ACC112 (cell line): ENCODE results near the gene PLA2G4A.

Experiments used
- H2AFZ ChIP-seq: fragments of 200-600 bp; sonication (generic); one replicate; pipeline ENCODE4 v1.6.0; 2017; ENCODE audit warnings: antibody characterized with exemption, low read length; ENCODE audit not compliant: unreplicated experiment
- H3K27ac ChIP-seq: fragments of 200-600 bp; sonication (generic); 2 replicates; pipeline ENCODE4 v1.5.1; 2014; ENCODE audit warnings: low read depth, mild to moderate bottlenecking, antibody characterized with exemption, low read length, moderate library complexity
- H3K27me3 ChIP-seq: fragments of 200-600 bp; sonication (generic); 2 replicates; pipeline ENCODE4 v1.6.1; 2014; ENCODE audit warnings: mild to moderate bottlenecking, antibody characterized with exemption, low read length, moderate library complexity, mixed read lengths; ENCODE audit not compliant: insufficient read depth
- H3K36me3 ChIP-seq: fragments of 200-600 bp; sonication (generic); 2 replicates; pipeline ENCODE4 v1.6.1; 2016; ENCODE audit warnings: mild to moderate bottlenecking, antibody characterized with exemption, low read length, moderate library complexity, mixed read lengths; ENCODE audit not compliant: insufficient read depth
- H3K4me1 ChIP-seq: fragments of 200-600 bp; sonication (generic); one replicate; pipeline ENCODE4 v1.6.1; 2016; ENCODE audit warnings: low read length, mixed read lengths; ENCODE audit not compliant: insufficient read depth, unreplicated experiment, control insufficient read depth
- H3K4me3 ChIP-seq: fragments of 200-600 bp; sonication (generic); 2 replicates; pipeline ENCODE4 v1.5.1; 2014; ENCODE audit warnings: mild to moderate bottlenecking, low read depth, low read length
- H3K79me2 ChIP-seq: fragments of 200-600 bp; sonication (generic); one replicate; pipeline ENCODE4 v1.6.0; 2016; ENCODE audit warnings: low read length; ENCODE audit not compliant: control insufficient read depth, unreplicated experiment, insufficient read depth

PLA2G4A gene

GRCh38 chr1:186799689-186800054 lies 29.1 kb upstream of the PLA2G4A start:
- Histone ChIP-seq H2AFZ (no peak overlapping the region), H3K4me1 (no peaks in the 10 kb centered on the region), H3K27me3 (no peaks in the 10 kb centered on the region), H3K4me3 (no peak overlapping the region), H3K79me2 (no peaks in the 10 kb centered on the region), H3K36me3 (no peaks in the 10 kb centered on the region), H3K27ac (no peak overlapping the region)

- H2AFZ ChIP-seq: no peak overlapping the region
- no peaks in the 10 kb centered on the region for H3K27me3 ChIP-seq
- peaks cover 7% of the 10 kb centered on the region for H3K4me1 ChIP-seq
- H3K79me2 ChIP-seq: no peaks in the 10 kb centered on the region
- no peaks in the 10 kb centered on the region for H3K36me3 ChIP-seq
- no peak overlapping the region for H3K4me3 ChIP-seq
- no peak overlapping the region for H3K27ac ChIP-seq
Observed at GRCh38 chr1:186802388-186802787, 26.4 kb upstream of the PLA2G4A start.

- H3K27me3 ChIP-seq: no peaks in the 10 kb centered on the region
- H3K27ac ChIP-seq: no peak overlapping the region
- H3K36me3 ChIP-seq: no peaks in the 10 kb centered on the region
- no peak overlapping the region for H2AFZ ChIP-seq
- H3K4me3 ChIP-seq: no peak overlapping the region
- peaks cover 7% of the 10 kb centered on the region for H3K4me1 ChIP-seq
- H3K79me2 ChIP-seq: no peaks in the 10 kb centered on the region
Observed at GRCh38 chr1:186804679-186805078, 24.1 kb upstream of the PLA2G4A start.

- Histone ChIP-seq H3K79me2 (no peaks in the 10 kb centered on the region), H2AFZ (no peak overlapping the region), H3K4me1 (peaks cover 7% of the 10 kb centered on the region), H3K36me3 (no peaks in the 10 kb centered on the region), H3K4me3 (no peak overlapping the region), H3K27ac (no peak overlapping the region), H3K27me3 (no peaks in the 10 kb centered on the region)
Observed at GRCh38 chr1:186806477-186806876, 22.3 kb upstream of the PLA2G4A start.

- H2AFZ ChIP-seq: no peak overlapping the region
- no peak overlapping the region for H3K4me3 ChIP-seq
- H3K79me2 ChIP-seq: no peaks in the 10 kb centered on the region
- peaks cover 10% of the 10 kb centered on the region for H3K4me1 ChIP-seq
- no peaks in the 10 kb centered on the region for H3K36me3 ChIP-seq
- no peak overlapping the region for H3K27ac ChIP-seq
- H3K27me3 ChIP-seq: no peaks in the 10 kb centered on the region
Observed at GRCh38 chr1:186807163-186807562, 21.6 kb upstream of the PLA2G4A start.

GRCh38 chr1:186811892-186812291 lies 16.9 kb upstream of the PLA2G4A start:
- Histone ChIP-seq H3K36me3 (no peaks in the 10 kb centered on the region), H3K27ac (peak overlapping the region; percentile 84), H3K4me1 (peaks cover 17% of the 10 kb centered on the region), H3K4me3 (no peak overlapping the region), H3K79me2 (no peaks in the 10 kb centered on the region), H3K27me3 (no peaks in the 10 kb centered on the region), H2AFZ (no peak overlapping the region)

- H3K36me3 ChIP-seq: no peaks in the 10 kb centered on the region
- peaks cover 17% of the 10 kb centered on the region for H3K4me1 ChIP-seq
- H3K27me3 ChIP-seq: no peaks in the 10 kb centered on the region
- peak overlapping the region; percentile 84 for H3K27ac ChIP-seq
- no peaks in the 10 kb centered on the region for H3K79me2 ChIP-seq
- peak overlapping the region; percentile 92 for H2AFZ ChIP-seq
- peak overlapping the region; percentile 67 for H3K4me3 ChIP-seq
Observed at GRCh38 chr1:186812570-186812969, 16.2 kb upstream of the PLA2G4A start.

- Histone ChIP-seq H3K79me2 (no peaks in the 10 kb centered on the region), H2AFZ (no peak overlapping the region), H3K36me3 (no peaks in the 10 kb centered on the region), H3K4me3 (peak overlapping the region; percentile 67), H3K27me3 (no peaks in the 10 kb centered on the region), H3K4me1 (peaks cover 17% of the 10 kb centered on the region), H3K27ac (peak overlapping the region; percentile 84)
Observed at GRCh38 chr1:186813420-186813819, 15.3 kb upstream of the PLA2G4A start.

- H3K4me1 ChIP-seq: peaks cover 13% of the 10 kb centered on the region
- H3K27me3 ChIP-seq: no peaks in the 10 kb centered on the region
- peak overlapping the region; percentile 88 for H3K27ac ChIP-seq
- no peaks in the 10 kb centered on the region for H3K79me2 ChIP-seq
- no peaks in the 10 kb centered on the region for H3K36me3 ChIP-seq
- peak overlapping the region; percentile 96 for H2AFZ ChIP-seq
- peak overlapping the region; percentile 55 for H3K4me3 ChIP-seq
Observed at GRCh38 chr1:186819126-186819525, 9.6 kb upstream of the PLA2G4A start.

GRCh38 chr1:186819563-186819962 lies 9.2 kb upstream of the PLA2G4A start:
- Histone ChIP-seq H3K79me2 (no peaks in the 10 kb centered on the region), H3K27me3 (no peaks in the 10 kb centered on the region), H2AFZ (peak overlapping the region; percentile 96), H3K36me3 (no peaks in the 10 kb centered on the region), H3K4me1 (peaks cover 13% of the 10 kb centered on the region), H3K27ac (peak overlapping the region; percentile 88), H3K4me3 (peak overlapping the region; percentile 55)

- Histone ChIP-seq H3K27ac (no peak overlapping the region), H3K4me3 (peak overlapping the region; percentile 89), H3K36me3 (no peaks in the 10 kb centered on the region), H3K4me1 (no peaks in the 10 kb centered on the region), H3K79me2 (no peaks in the 10 kb centered on the region), H3K27me3 (no peaks in the 10 kb centered on the region), H2AFZ (peak overlapping the region; percentile 78)
Observed at GRCh38 chr1:186829686-186830587, 1.2 kb downstream of the PLA2G4A start.
